Activated CD4-positive, alpha-beta T cell treated with anti-CD3 and anti-CD28 coated beads, Interleukin-2, Interleukin-6, amounts not matched to agents 100 ng/mL and 50 ng/mL, durations not matched to agents 16 hours and 8 hours (primary cell): Measurements from ENCODE around the gene ESYT2.

ENCODE experiments used
- DNase-seq: peaks from one replicate; pipeline ENCODE4 v3.0.0-alpha.2; 2020

ESYT2 gene

DNA sequence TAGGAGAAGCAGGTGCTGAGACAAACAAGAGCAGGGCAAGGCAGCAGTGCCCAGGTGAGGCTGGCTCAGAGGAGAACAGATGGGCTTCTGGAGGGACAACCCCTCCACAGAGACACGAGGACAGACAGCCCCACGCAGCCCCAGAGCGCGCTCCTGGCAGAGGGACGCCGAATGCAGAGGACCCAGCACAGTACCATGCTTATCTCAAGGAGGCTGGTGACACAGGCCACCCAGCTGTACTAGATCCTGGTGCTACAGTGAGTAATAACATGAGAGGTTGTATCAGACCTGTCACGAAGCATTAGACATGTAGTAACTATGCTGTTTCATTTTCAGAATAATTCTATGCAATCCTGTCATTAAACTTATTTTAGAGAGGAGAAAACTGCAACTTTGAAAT, 64.3 kb downstream of the ESYT2 start:
- DNase-seq, result peak; percentile 15

DNA sequence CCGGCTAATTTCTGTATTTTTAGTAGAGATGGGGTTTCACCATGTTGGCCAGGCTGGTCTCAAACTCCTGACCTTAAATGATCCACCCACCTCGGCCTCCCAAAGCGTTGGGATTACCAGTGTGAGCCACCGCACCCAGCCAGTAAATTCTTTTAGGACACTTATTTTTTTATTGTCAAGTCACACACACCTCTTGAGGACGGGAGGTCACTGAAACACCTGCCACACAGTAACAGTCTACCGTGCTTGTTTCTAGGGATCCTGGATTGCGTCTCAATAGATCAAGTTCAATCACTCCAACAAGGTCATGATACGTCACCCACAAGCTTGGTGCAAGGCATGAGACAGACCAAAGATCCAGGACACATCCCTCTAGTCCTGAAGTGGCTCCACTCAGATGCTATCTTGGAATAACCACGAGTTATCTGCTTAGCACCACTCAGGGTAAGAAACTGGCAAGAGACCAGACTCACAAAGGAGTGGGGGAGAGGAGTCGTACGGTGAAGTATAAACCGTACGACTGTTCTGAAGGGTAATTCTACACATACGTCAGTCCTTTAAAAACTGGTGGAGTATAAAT, 65.8 kb downstream of the ESYT2 start:
- DNase-seq, result no peak

DNA sequence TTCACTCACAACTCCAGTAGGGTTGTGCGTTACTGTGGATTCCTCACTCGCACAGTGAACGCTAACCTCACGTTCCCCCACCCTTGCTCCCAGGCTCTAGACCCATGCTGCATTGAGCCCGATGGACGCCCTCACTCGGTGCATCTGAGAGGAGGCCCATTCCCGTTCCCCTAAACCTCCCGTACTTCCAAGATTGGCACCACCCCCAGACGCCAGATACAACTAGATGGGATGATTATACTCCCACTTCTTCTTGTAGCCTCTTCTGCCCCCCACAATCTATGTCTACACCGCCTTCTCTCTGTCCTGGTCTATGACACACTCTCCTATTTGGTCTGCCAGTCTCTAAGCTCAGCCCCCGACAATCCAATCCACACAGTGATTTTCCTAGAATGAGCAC, 67.4 kb downstream of the ESYT2 start:
- no peak for DNase-seq

DNA sequence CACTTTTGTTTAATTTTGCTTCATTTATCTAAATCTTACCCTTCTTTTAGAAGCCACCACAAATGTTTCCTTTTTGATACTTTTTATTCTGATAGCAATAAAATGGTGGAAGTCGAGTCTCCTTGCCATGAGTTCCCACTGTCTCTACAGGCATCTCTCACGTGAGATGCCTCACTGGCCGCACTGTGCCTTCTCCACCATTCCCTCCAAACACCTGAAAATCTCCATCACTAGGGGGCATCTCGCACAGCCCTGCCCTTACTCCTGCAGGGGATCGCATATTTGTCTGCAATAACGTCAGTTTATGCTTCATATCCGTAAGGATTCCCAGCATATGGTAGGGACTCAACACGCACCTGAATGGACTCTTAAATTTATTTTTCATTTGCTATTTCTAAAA, 68.4 kb downstream of the ESYT2 start:
- DNase-seq, result no peak

DNA sequence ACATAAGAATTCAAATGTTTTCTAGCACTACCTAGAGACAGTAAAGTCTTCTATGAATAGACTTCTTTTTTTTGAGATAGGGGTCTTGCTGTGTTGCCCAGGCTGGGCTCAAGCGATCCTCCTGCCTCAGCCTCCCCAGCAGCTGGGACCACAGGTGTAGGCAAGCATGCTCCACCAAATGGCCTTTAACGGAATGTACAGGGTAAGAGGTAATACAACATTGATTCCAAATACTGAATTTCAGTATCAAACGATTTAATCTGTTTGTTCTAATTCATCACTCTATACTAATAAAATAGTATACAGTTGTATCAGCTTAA, 68.9 kb downstream of the ESYT2 start:
- DNase-seq, result no peak

DNA sequence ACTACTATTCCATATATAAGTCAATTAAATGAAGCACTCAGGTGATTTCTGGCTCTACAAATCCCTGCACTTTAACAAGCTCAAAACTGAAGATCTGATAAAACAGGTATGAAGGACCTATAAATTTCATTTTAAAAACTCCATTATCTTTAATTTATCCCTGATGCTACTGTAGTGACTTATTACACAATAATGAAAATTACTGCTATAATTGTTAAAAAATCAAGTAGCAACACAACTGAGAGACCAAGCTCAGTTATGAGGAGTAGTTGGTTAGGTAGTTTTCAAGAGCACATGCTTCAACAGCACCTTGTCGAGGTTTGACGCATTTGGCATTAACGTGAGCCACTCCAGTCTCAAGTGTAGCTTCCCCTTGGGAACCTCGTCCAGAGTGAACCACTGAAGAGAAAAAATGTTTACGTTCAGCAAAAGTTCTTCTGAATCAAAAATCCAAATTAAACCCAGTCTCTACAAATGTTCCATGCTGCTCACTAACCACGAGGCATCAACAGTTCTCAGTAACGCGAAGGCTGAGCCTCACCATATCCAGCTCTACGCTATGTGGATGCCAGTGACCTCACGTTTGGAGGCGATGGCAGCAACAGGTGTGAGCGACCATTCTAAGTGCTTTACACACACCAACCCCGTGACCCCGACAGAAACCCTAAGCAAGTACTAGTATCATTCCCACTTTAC, 69.4 kb downstream of the ESYT2 start:
- DNase-seq, result no peak

DNA sequence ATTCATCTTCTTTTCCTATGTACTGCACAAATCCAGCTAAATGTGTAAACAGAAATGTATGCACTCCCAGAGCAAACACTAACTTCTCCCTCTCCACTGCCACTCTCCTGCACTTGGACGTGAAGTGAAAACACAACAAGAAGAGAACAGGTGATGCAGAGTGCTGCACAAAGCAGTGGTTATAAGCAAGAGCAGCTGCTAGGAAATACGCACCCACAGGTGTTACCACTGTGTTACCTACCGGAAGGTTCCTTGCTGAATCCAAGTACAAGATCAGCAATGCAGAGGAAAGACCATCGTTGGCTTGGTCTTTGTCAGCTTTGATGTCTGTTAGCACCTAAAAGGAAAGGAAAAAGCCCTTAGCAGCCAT, 70.1 kb downstream of the ESYT2 start:
- DNase-seq, result no peak

DNA sequence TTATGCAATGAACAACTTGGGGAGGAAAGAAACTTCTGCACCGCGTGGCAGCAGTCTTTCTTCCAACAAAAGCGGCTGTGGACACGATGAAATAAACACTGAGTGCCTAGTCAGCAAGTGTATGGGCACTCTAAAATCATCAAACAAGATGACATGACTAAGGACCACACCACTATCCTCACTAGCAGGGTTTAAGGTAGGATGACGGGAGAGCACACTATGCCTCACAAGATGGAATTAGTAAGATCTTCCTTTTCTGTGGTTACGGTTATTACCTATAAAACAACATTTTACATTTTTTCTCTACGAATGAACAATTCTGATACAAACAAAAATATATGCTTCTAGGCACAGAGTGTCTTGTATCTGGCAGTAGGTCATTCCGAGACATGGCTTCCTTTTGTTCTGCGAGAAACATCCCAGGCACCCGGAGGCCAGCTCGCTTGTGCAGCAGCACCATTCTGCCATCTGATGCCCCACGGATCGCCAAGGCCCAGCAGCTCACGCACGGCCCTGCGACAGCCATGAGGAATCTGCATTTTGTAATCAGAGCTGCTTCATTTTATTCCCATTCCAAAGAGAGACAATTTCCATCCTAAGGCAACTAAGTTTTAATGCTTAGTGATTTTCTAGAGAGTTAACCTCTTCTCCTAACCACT, 70.6 kb downstream of the ESYT2 start:
- peak; percentile 49 for DNase-seq

DNA sequence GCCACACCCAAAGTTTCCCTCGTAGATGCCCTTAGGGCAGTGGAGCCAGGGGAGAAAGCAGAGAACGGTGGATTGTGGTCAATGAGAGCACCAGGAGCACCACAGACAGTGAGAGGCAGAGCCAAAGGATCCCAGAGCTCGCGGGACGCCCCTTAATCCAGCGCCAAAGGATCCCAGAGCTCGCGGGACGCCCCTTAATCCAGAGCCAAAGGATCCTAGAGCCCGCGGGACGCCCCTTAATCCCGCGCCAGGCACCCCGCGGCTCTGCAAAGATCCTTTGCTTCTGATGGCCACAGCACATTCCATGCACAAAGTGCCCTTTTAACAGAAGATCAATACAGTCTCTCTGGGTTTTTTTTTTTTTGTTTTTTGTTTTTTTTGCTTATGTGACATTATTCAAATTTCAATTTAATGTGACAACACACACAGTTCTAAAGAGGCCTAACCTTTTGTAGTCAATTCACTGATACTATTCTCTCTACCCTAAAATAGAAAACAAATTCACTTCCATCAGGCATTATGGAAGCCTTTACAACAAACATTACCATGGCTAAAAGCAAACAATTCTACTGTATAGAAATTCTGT, 71.8 kb downstream of the ESYT2 start:
- no peak for DNase-seq

DNA sequence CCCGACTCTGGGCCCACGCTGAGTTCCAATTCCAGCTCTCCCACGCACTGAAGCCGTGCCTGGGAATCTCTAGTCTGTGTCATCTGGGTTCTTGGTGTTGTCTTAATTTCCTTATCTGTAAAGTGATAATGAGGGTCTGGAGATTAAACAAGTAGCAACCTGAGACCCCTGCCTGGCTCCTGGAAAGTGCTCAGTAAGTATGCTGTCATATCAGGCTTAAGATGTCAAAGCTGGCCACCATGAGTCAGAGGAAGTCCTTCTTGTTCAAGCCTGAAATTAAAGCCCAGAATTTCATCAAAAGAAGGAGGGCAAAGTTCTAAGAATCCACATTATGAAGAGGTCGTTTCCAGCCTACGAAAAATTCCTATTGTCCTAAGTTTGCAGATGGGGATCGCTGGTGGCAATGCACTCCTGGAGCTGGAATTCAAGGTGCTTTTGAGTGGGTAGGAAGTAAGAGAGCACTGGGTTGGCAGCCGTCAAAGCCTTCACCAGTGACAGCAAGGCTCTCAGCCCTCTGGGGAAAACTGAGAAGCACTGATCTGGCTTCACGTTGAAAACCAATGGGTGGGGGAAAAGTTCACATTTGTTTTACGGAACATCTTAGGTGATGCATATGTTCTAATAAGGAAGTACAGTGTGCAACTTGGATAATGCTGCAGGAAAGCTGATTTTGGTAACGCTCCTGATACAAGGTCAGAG, 74.4 kb downstream of the ESYT2 start:
- no peak for DNase-seq

DNA sequence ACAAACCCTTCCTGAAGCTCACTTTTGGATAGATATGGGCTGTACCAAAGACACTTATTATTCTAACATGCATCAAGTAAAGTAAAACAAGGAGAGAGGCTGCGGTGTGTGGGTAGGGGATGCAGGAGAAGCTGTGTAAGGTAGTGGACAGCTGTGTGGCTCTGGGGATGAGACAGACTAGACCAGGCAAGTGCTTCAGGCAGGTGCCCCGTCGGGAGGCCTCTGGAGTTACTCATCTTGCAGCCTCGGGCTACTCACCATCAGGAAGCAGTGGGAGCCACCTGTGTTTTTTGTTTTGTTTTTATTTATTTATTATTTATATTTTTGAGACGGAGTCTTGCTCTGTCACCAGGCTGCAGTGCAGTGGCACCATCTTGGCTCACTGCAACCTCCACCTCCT, 75.4 kb downstream of the ESYT2 start:
- DNase-seq, result no peak

DNA sequence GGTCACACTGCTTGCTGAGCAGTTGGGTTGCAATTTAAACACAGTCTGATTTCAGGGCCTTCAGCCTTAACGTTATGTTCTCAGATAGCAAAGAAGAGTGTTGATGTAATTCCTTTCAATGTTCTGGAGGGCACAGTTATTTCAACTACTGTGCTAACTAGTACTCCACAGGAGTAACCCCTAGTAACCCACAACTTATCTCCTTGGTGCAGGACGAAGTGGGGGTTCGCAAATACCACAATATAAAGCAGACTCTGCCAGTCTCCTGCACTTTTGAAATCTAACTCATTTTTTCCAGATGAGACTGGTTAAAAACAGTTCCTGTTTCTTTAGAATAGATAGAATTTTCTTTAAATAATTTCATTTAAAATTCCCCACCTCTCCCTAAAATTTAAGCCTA, 77.6 kb downstream of the ESYT2 start:
- DNase-seq, result no peak

DNA sequence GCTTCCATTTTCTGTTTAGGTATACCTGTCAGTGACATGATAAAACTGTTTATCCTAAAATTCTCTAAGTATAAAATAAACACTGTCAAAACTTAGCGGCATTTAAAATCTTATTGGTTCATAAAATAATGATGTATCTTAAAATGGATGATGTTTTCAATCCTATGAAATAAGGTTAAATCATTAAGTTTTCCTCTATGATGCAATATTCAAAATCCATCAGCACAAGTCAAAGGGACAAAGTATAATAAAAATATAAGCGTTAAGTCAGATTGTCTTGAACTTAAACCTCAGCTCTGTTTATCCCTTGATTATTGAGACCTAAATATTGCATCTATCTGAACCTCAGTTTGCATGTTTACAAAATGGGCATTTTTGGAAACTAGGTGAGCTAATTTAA, 78.1 kb downstream of the ESYT2 start:
- DNase-seq, result no peak

DNA sequence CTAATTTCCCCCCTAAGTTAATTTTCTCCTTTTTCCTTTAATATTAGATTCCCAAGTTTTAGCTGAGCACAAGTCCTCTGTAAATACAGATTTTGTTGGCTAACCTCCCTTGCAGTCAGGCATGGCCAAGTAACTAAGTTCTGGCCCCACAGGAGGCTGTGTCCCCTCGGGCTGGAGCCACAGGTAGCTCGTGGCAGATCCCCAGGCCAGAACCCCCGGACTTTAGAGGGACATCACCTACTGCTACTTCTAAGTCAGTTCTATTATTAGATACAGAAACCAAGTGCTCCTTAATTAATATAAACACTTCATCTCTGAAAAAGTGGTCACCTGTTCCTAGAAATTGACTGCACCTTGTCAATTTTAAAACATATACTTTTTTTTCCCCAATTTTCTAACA, 78.6 kb downstream of the ESYT2 start:
- no peak for DNase-seq

DNA sequence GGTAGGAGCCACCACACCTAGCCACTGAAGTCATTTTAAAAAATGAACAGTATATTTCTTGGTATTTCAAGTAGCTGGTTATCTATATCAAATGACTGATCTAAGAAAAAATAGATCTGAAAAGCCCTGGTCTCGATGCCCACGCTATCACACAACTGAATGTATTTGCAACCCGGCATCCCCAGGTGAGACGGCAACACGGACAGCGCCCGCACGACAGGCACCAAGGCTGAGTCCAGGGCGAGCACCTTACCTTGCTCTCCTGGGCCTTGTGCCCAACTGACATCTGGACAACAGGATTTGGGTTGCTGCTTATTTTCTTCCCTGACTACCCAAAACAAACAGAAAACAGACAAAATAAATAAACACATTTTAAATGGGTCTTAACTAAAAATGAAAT, 79.9 kb downstream of the ESYT2 start:
- DNase-seq, result no peak

DNA sequence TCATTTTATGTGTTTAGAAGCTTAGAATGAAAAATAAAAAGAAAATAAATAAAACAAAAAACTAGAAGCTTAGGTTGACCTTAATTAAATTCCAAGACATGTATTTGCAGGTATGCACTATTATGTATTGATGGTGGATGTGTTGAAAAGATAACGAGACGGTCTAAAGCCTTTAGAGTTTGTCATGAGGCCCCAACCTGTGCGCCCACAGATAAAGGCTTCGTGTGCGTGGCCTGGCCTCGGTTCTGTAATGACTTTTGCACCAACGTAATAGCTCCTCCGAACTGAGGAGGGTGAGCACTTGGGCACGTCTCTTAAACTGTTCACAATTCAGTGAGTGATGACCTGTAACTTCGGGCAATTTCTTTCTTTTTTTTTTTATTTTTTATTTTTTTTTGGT, 81.0 kb downstream of the ESYT2 start:
- DNase-seq, result no peak

DNA sequence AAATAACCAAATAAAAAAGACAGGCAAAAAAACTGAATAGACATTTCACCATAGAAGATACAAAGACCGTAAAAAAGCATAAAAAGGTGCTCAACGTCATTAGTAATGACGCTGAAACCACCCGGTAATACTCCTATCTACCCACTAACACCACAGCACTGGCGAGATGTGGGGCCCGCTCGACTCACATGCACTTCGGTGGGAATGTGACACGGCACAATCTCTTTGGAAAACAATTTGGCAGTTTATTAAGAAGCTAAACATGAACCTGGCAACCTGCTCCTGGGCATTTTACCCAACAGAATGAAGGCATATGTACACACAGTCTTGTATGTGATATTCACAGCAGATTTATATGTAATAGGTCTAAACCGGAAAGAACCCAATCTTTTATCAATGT, 81.9 kb downstream of the ESYT2 start:
- no peak for DNase-seq

DNA sequence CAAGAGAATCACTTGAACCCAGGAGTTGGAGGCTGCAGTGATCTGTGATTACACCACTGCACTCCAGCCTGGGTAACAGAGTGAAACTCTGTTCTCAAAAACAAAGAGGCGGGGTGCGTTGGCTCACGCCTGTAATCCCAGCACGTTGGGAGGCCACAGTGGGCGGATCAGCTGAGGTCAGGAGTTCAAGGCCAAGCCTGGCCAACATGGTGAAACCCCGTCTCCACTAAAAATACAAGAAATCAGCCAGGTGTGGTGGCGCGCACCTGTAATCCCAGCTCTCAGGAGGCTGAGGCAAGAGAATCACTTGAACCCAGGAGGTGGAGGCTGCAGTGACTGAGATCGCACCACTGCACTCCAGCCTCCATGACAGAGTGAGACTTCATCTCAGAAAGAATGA, 82.4 kb downstream of the ESYT2 start:
- no peak for DNase-seq

DNA sequence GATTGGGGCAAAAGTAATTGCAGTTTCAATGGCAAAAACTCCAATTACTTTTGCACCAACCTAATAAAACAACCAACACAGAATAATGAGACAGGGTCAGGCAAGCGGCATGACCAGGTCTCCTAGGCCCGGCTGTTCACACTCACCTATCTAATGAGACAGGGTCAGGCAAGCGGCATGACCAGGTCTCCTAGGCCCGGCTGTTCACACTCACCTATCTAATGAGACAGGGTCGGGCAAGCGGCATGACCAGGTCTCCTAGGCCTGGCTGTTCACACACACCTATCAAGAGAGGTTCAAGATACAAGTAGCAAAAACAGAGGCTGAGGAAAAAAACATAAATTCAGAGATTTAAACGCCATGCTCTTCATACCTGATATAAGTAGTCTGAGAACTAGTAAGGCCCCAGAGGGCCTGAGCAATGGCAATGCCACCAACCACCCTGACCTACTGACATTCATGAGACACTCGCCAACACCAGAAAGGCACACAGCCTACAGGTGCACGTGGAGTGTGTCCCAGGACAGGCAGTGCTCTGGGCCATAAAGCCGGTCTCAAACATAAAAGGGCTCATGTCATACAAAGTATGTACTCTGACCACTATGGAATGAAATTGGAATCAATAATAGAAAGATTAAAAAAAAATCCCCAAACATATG, 84.1 kb downstream of the ESYT2 start:
- DNase-seq, result no peak

DNA sequence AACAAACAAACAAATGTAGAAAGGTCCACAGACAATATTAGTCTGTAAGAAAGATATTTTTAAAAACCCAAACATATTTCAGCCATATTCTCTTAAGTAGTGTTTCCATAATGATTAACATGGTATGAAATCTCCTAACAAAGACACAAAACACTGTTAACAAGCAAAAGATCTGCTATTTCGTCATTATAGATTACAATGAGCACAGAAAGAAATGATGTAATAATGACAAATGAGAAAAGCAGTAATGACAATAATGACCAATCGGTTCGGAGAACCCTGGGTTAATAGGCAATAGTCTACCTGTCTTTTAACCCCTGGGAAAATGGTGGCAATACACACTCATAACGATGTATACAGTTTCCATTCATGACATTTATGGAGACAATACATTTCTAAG, 85.2 kb downstream of the ESYT2 start:
- no peak for DNase-seq

DNA sequence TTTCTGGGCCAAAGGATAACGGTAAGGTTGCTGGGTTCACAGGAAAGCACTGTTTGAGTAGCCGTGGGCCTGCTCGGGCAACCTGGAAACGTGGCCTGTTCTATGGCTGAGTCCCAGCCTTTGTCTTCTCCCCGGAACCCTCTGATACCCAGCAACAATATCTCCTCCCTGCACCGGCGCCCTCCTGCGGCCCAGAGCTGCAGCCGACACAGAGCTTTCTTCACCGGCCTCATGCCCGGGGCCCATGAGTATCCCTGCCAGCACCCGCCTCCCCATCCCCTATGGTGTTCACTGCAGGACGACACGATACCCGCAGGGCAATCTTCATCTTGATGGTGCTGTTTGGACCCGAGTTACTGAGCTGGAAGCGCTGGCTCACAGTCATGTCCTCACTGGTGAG, 86.1 kb downstream of the ESYT2 start:
- no peak for DNase-seq

DNA sequence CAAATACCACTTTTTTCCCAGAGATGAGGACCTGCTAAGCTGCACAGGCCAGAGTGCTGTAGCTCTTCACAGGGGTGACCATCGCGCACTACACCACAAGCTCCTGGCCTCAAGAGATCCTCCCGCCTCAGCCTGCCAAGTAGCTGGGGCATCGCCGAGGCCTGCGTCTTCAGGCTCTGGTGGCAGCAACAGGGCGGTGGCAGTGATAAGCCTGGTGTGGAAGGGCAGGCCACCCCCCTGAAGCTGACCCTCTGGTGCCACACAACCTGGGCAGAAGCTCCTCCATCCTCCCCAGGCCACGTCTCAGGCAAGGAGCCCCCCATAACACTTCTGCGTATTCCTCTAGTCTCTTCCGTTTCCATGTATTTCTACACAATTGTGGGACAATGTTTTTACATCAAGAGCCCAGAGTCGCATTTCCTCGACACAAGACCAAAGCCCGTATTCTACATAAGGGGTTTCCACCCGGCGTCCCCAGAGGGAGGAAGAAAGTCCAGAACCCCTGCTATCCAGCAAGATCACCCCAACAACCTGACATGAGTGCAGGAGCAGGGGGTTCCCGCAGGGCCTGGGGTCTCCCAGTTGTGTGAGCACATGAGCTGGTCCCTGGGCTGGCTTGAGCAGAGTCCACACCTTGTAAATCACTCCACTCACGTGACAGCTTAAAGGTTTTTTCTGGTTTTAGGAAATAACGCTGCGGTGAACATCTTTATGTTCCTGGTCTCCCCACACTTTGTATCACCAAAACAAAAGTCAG, 87.1 kb downstream of the ESYT2 start:
- no peak for DNase-seq

DNA sequence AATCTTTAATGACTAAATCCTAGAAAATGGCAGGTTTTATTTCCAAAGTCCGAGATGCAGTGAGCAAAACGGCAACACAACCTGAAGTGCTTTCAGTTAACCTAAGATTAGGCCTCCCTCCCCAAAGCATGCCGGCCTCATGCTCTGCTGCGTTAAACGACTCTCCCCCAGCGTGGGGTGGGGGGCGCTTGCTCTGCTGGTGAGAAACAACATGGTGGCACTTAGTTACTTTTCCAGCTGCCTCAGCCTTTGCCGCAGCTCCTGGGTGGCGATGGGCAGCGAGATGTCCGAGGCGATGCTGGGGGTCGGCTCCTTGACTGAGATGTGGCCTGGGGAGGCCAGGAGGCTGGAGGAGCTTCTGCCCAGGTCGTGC, 88.0 kb downstream of the ESYT2 start:
- no peak for DNase-seq
